M059J (cell line): Measurements from ENCODE around the gene GINS2. TPM values are rescaled to one million over a fixed set of nuclear protein-coding genes. Genes with fewer than 3 reads are reported as not detected.

Experiments
- DNase-seq: peaks from one replicate; pipeline ENCODE4 v3.0.0-alpha.2; 2012; ENCODE audit warnings: low read depth
- total RNA-seq: library from RNA; depleted of rRNA; stranded (reverse); fragments of >200 nt; shearing (Covaris generic); gene quantifications from 2 replicates; pipeline ENCODE4 v1.2.3, GENCODE V29; 2014

GINS2 gene
- total RNA-seq, 1 experiment from 2014 or later: 27.0 TPM

DNA sequence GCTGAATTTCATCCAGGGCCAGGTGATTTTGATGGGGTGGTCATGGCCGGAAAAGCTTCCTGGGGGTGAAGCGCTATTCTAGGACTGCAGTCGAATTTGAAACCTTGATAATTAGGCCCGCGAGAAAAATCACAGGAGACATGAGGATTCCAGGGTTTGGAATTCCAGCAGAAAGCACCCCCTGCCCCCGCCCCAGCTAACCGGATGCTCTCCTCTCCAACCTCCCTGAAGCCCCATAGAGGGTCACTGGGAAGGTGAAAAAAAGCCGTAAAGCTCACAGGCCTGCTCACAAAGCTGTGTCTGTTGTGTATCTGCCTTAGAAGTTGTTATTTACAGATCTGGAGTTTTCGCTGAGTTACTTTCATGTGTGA, 1.2 kb upstream of the GINS2 start:
- DNase-seq: no peak

DNA sequence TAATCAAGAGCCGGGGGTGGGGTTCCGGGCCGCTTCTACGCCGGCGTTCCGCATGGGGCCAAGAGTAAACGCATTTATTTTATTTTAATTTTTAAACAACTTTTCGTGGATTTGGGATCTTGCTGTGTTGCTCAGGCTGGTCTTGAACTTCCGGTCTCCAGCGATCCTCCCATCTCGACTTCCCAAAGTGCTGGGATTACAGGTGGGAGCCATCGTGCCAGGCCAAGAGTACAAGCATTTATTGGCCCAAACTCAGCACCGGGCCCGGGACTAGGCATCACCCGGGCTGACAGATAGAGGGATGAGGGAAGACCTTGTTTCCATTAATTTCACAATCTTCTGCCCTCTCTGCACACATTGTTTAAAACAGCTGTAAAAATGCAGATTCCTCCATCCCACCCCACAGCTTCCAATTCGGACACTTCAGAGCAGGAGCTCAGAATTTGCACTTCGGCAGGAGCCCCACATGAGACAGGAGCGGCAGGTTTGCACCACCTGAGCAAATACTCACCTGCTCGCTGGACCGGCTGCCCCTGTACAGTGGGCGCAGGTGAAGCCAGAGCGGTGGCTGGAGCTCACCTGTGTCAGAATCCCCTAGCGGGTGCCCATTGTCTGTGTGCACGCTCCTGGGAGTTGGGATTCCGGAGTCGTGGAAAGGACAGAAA, 663 bp upstream of the GINS2 start:
- peak; percentile 7 for DNase-seq

DNA sequence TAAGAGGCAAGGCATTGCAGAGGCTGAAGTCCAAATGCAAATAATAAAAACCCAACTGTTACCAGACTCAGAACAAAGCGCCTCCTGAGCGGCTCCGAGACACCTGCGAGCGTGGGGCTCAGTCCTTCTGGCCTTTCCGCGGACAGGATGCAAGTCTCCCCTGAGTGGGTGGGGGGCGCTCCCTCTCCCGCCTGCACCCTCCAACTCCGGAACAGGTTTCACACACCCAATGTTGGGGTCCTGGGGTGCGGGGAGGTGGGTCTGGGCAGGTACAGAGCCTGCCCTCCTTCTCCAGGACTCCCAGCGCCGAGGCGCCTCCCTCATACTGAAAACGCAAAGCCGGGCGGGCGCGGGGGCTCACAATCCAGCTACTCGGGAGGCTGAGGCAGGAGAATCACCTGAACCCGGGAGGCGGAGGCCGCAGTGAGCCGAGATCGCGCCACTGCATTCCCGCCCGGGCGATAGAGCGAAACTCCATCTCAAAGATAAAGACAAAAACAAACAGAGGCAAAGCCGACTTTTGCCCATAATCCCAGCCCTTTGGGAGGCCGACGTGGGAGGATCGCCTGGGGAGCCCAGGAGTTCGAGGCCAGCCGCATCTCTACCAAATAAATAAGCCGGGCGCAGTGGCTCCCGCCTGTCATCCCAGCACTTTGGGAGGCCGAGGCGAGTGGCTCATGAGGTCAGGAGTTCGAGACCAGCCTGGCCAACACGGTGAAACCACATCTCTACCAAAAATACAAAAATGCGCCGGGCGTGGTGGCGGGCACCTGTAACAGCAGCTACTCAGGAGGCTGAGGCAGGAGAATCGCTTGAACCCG, 893 bp downstream of the GINS2 start:
- DNase-seq: no peak

DNA sequence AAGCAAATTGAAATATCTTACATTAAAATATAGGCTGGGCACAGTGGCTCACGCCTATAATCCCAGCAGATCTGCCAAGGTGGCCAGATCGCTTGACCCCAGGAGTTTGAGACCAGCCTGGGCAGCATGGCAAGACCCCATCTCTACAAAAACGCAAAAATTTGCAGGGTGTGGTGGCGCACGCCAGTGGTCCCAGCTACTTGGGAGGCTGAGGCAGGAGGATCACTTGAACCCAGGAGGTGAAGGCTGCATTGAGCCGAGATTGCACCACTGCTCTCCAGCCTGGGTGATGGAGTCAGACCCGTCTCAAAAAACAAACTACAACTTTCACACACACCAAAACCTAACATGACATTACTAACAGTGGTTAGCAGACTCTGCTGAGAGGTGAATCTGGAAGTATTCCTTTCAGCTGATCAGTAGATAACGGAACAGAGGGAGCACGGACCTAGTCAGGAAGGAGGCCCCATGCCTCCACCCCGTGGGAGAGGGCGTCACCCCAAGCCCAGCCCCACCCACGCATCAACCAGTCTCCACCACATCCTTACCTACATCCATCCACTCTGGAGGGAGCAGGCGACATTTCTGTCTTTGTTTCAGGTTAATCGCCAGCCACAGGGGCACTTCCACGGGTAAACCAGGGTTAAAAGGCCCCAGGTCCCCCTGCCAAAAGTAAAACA, 1.7 kb downstream of the GINS2 start:
- DNase-seq: no peak

DNA sequence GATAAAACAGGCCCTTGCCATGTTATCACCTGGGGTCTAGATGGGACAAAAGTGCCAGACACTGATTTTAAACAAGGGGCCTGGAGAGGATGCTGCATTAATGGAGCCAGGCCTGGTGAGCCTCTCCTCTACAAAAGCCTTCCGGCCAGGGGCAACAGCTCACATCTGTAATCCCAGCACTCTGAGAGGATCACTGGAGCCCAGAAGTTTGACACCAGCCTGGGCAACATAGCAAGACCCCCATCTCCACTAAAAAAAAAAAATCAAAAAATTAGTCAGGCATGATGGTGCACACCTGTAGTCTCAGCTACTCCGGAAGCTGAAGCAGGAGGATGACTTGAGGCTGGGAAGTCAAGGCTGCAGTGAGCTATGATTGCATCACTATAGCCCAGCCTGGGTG, 3.5 kb downstream of the GINS2 start:
- no peak for DNase-seq

DNA sequence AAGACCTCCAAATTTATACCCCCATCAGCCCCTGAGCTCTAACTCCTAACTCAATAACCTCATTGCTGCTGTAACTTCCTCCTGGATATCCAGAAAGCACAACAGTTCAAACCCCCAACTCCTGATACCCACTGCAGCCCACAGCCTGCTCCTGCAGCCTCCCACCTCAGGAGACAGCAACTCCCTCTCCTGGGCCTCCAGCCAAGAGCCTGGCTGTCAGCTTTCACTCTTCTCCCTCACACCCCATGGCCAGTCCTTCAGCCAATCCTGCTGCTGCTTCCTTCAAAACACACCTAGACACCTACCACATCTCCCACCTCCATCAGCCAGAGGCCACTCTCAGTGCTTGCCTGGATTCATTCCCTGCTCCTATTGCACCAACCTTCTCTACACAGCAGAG, 5.4 kb downstream of the GINS2 start:
- no peak for DNase-seq

DNA sequence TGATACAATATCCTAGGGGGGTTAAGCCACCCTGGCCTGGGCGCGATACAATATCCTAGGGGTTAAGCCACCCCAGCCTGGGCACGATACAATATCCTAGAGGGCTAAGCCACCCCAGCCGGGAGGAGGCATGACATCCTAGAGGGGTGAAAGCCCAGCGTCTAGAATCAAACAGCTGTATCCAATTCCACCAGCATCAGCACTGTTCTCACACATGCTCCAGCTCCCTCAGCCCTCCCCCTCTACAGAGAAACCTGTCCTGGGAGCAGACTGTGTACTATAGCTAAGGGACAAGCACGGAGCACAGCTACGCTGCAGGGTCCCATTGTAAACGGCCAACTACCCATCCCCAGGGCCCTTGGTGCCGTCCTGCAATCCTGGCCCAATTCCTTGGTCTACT, 6.2 kb downstream of the GINS2 start:
- DNase-seq: no peak

DNA sequence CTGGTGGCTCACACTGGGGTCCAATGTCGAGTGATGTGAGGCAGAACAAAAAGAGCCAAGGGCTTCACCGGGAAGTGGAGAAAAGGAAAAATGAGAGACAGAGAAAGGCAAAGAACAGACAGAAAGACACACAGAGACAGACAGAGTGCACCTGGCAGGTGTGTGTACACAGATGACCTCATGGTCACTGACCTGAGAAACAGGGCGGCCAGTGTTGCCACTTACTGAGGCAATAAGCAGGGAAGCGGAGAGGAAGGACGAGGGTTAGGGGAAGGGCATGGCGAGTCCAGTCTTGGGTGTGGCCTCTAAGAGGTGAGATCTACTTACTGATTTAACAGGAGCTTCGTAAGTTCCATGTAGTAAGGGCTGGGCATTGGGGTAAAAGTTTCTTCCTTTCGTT, 7.5 kb downstream of the GINS2 start:
- DNase-seq: no peak

DNA sequence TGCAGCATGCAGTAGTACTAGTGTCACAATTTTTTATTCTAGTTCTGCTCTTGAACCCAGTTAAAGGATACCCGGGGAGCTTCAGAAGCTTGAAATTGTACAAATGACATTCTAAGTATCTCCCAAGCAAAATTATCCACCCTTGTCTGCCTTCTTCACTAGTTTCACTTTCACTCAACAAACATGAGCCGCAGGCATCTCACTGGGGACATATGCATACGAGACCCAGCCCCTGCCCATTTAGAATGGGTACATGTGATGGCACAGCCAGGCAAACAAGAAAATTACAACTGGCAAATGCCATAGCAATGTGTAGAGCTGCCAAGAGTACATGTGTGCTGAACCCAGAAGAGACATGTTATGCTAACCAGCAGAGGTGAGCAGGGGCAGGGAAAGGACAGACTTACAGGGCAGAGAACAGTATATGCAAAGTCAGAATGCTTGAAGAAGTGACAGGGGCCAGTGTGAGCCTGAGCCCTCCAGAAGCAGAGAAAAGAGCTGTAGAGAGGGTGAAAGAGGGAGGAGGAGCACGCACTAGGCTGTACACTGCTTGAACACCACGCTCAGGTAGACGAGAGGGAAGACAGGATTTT, 8.3 kb downstream of the GINS2 start:
- DNase-seq: no peak

DNA sequence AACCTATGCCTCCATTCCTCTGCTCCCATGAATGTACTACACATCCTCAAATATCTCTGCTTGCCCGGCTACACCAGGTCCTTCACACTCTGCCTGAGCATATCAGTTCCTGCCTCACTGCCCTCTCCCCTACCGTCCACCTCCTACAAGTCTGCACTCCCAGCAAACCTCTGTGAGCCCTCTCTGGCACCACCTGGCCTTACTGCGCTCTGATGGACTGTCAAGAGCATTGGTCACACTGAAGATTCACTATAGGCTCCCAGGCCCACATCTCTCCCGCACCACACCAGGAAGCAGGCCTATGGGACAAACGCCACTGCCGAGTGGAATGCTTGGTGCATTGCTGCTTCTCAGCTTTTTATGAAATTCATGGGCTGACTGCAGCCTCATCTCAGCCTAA, 8.9 kb downstream of the GINS2 start:
- DNase-seq: no peak

DNA sequence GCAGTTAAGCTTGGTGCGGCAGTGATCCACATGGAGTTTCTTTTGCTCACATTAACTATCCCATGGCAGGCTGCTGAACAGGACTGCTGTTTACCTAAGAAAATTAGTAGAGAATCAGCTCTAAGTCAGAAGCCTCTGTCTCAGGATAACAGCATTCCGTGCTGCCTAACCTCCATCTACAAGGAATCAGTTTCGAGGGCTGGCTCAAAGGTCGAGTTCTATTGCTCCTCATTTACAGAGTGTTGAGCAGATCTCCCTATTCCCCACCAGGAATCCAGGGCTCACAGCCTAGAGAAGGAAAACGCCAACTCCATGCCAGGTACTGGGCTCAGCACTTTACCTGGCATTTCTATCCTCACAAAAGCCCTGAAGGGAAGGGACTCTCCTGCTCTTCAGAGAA, 9.9 kb downstream of the GINS2 start:
- no peak for DNase-seq

DNA sequence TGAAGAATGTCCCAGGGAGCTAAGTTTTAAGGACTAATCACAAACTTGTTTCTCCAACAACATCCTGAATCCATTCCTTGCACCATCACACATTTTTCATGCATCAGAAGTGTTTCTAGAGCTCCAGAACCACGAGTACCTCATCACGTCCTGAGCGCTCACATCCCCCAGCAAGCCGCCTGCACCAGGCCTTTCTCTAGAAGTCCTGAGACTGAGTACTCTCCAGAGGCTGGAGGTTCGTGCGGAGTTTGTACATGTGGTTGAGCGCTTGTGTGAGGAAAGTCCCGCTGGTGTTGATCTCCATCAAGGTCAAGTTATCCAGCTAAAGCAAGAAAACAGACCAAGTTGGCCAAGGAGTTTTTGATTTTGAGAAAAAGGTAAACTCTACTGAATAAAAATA, 10.7 kb downstream of the GINS2 start:
- DNase-seq: no peak

DNA sequence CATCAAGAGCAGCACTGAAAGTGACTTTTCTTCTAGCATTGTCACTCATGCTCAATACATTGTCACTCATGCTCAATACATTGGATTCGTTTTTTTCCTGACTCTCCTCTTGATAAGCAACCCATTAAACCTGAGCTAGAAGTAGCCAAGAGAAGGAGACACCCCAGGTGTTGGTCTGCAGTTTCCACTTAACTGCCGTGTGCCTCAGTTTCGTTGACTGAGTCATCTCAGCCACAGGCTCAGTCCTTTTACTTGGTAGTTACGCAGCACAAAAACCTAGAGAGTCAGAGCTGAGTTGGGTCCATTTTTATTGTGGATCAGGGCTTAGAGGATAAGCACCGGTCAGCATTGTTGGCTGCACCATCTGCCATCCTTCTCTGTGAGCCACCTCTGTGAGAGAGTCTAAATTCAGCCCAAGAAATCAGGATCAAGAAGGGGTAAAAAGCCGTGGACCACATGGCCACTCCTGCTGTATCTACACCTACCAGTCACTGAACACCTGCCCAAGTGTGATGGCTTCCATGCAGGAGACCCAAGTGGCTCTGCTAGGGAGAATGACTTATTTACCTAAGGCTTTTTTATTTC, 11.3 kb downstream of the GINS2 start:
- no peak for DNase-seq

DNA sequence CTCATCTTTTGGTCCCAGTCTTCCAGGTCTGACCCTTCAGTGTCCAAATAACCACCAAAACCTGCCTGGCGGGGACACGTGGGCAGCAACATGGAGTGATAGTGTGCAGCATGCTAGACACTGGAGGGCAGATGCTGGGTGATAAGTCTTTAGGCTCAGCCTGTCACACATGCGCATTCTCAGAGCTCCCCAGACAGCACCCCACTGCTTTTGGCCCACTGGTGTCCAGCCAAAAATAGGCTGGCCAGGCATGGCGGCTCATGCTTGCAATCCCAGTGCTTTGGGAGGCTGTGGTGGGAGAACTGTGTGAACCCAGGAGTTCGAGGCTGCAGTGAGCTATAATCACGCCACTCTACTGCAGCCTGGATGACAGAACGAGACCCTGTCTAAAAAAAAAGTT, 12.3 kb downstream of the GINS2 start:
- DNase-seq: no peak

DNA sequence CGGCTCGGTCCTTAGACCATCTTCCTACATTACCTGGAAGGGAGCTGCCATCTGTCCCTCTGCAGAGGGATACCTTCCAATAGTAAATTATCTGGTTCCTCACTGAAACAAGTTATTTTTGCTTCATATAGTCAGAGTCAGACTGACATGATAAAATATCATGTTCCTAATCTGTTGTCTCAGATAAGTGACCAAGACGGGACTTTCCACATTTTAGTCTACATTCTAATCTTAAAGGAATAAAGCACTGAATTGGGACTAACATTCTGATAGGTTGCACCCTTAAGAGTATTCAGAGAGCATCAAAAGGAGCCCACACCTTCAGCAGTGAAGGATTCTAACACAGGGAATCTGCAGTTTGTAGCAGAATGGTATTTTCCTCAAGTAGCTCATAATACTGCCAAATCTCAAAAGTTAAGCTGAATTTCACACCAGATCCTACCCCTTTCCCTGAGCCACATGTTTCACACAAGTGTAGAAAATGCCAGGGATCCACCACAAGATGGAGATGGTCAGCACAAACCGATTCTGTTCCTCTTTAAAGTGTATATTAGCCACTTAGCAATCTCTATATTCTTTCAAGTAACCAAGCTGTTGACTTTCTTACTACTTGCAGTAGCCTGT, 13.4 kb downstream of the GINS2 start:
- DNase-seq: peak; percentile 35

DNA sequence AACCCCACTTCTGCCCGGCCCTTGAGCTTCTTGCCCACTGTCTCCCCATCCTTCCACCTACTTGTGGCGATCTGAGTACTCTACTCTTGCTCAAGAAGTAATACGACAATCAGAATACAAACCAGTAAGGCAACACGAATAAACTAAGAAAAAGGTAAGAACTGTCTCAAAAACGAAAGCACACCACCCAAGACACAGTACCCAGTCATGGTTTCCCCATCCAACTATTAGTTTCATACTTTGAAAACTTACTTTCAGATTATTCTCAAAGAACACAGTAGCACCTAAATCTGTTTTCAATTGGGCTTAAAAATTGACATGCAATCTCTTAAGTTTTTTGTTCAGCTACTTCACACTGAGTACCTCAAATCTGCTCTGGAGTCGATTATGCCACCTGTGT, 13.9 kb downstream of the GINS2 start:
- no peak for DNase-seq

DNA sequence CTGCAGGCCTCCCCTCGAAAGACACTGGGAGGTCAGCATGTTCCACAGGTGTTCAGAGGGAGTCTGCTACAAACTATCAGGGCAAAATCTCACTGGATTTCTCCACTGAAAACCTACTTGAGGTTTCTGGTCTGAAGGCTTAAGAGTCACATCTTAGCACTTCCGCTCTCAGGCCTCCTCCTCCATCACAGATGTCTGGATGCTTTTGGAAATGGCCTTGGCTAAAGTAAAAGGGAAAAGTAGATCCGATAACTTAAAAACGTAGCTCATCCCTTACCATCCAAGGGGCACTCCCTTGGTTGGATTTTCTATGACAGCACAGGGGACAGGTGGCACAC, 14.4 kb downstream of the GINS2 start:
- DNase-seq: no peak

DNA sequence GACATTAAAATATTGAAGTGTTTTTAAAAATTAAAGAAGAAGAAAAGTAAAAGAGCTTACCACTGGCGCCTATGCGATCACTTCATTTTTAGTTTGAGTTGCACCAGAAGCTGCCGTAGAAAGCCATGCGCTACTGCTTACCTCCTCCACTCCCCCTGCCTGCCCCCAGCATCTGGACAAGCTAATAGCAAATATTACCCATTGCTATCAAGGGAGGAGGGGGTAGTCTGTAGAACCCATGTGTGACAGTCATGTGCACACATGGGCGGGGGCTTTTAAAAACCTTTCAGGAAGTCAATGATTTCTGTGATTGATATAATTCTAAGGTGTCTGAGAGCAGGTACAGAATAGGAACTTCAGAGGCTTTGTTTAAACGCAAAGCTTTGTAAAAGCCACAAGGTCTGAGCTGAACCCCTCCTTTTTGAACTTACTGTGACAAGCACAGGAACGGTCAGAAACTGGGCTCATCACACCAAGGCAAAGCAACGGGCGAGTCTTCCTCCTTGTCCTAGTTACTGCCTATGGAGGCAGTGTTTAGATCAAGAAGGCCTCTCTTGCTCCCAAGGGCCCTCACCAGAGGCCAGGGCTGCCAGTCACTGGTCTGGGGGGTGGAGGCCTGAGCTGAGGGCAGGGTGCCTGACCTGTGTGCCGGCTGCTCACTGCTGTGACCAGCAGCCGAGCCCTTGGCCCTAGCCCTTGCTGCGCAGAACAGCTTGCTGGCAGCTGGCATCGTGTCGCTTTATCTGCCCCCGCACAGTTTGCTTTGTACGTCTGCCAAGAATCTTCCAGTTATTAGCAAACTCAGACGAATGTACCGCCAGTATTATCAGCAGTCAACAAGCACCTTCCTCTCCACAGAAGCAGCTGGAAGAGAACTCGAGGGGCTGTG, 15.0 kb downstream of the GINS2 start:
- DNase-seq: no peak

DNA sequence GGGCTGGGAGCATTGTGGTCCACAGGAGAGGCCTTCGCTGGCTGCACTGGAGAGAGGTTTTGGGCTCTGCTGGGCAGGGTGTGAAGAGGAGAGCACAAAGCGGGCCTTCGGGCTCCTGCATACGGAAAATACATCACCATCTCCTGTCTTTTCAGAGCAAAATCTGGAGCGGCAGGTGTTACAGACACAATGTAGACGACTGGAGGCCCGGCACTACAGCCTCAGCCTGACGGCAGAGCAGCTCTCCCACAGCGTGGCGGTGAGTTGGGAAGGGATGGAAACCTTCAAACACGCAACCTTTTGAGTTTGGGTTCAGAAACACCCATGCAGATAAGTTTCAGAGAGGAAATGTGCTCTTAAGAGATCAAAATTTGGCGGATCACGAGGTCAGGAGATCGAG, 17.9 kb downstream of the GINS2 start:
- DNase-seq: no peak

DNA sequence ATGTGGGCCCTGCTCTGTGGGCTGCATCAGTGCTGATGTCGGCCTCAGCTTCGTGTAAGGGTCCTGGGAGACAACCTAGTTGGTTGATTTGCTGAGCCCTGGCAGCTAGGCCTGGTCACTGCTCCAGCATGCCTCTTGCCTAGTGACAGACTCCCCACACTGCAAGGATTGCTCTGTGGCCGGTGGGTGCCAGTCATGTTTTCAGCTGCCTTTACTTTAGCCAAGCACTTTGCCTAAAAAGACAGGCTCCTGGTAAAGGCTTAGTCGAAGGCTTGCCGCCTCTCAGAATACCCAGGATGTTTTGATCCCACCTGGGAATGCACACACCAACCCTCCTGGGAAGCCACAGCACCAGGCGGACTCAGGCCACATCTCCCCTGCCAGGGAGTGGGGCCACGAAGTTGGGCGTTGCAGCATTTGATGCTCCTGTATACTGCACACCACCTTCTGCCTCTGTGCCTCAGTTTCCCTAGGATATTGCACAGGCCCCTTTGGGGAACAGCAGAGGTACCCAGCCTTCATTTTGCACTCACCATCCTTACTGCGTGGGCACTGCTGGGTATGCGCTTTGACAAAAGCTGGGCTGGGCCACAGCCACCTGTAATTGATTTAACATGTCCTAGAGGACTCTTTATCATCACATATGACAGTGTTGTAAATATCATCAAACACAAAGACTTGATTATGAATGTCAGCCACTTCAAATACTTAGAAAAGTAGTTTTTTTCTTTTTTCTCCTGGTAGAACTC, 19.9 kb downstream of the GINS2 start:
- DNase-seq: no peak
